ENCODE results near the gene GIN1. TPM values are rescaled to one million over a fixed set of nuclear protein-coding genes. Genes with fewer than 3 reads are reported as not detected.

Gene GIN1, protein sequence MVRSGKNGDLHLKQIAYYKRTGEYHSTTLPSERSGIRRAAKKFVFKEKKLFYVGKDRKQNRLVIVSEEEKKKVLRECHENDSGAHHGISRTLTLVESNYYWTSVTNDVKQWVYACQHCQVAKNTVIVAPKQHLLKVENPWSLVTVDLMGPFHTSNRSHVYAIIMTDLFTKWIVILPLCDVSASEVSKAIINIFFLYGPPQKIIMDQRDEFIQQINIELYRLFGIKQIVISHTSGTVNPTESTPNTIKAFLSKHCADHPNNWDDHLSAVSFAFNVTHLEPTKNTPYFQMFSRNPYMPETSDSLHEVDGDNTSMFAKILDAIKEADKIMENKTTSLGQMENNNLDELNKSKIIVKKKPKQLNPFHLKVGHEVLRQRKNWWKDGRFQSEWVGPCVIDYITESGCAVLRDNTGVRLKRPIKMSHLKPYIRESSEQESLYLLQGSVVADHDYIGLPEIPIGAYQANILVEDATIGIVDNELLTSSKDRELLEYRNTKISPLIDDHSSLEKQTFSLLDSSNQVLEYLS
- total RNA-seq (2022; extraction: Qiagen RNA extraction; ENCODE audit: low read depth), result 2.6 to 9.2 TPM (median 5.0 TPM) in 5 replicates

DNA sequence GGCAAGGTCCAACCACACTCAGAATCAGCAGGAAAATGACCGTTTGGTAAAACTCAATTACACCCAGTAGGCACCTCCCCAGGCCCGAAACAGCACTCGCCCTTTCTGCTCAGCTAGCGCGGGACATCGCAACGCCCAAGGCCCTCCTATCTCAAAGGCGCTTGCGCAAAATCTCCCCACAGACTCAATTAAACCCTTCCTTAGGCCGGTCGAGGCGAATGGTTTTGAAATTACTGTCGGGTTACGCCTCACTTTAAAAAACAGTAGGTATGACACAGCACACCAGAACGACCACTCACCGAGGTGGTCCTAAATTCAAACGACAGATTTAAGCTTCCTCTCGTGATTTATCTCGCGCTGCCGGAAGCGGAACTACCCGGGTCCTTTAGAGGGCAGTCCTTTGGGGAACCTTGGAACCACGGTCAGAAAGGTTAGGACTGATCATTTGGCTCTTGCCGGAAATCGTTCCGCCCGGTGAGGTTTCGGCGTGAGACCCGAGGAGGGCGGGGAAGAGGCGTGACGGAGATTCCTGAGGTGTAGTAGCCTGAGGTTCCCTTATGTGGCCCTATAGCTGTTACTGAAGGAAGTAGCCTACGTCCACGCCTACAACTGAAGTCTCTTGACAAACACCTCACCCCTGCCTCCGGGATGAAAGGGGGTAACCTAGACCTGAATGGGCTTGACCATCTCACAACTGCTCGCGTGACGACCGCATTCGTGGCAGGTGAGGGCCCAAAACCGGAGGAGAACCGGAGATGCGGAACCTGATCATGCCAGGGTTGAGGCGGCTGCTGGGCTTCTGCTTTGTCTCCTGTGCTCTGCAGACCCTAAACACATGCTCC, at the start of gene GIN1, which contains the start of gene PPIP5K2:
Gene GIN1, minus strand, starts transcription at position 374 of the 842 bp plus-strand sequence. CDS start 11,431 bp downstream, outside the sequence.
Gene PPIP5K2, plus strand, starts transcription at position 537 of the 842 bp plus-strand sequence. CDS start 9,289 bp downstream, outside the sequence.

Other genes starting within 250 kb of the GIN1 start
- 15.3 to 26.4 TPM (median 22.3 TPM) in 5 replicates for gene PPIP5K2, start 163 bp upstream of the GIN1 start, total RNA-seq (2022; extraction: Qiagen RNA extraction; ENCODE audit: low read depth)
- gene MACIR, start 138.6 kb upstream of the GIN1 start, total RNA-seq (2022; extraction: Qiagen RNA extraction; ENCODE audit: low read depth), result 14.2 to 20.1 TPM (median 19.8 TPM) in 5 replicates